GM21390 (cell line): Measurements from ENCODE around the gene UBE3C.

ENCODE experiments used
- ATAC-seq: cut with Tn5 transposase; IDR thresholded peaks from one replicate; pipeline ENCODE4 v1.9.1; 2021; ENCODE audit not compliant: unreplicated experiment

Gene UBE3C

GRCh38 chr7:157318015-157318706, 179.4 kb downstream of the UBE3C start:
- ATAC-seq = peak; percentile 71
